ENCODE data around the gene MACROD1. TPM values are rescaled to one million over a fixed set of nuclear protein-coding genes. Genes with fewer than 3 reads are reported as not detected.

MACROD1 gene
- total and polyA plus RNA-seq, 10 donors: 5.1 to 20.3 (median 7.8) TPM

DNA sequence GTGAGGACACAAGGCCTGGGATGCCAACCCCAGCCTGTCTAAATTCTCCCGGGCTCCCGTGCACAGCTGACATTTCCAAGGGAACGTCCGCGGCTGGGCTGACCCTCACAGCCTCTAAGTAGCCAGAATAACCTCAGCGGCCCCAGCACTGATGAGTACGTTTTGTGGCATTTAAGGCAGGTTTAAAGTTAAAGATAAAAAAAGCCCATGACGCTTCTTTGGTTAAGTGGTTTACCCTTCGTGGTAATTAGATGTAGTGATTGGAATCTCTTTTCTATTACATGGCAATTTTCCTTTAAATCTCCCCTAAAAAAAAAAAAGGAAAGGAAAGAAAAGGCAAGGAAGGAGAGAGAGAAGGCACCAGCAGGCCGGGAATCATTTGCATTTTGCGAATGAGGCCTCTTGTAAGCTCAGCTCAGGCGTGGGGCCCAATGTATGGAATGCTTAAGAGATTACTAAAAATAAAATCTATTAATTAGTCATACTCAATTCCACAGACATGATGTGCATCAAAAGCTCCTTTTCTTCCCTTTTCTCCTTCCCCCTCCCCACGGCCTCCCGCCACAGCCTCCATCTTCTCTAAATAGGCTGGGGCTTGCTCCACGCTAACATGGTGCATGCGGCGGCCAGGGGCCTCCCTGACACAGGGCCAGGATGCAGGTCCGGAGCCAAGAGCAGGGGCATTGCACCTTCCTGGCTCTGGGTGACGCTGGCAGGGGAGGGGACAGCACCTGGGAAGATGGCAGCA lies 44.1 kb downstream of the MACROD1 start:
- H3K9me3 ChIP-seq: no peaks in the 10 kb centered on the region
- 78 to 87% (median 84%) methylated on average over 18 to 19 of the region's 19 CpGs for WGBS, 5 donors
- no peaks in the 10 kb centered on the region for H3K36me3 ChIP-seq
- intact Hi-C loops (cut with DNase I; ENCODE audit: low total_unique reads): no loop called here
- H3K27ac ChIP-seq: no peak overlapping the region
- peaks cover 0 to 3% (median 0%) of the 10 kb centered on the region in 7 donors for H3K27me3 ChIP-seq (replicated peaks in 1 of 7)
- no peaks in the 10 kb centered on the region for H3K4me1 ChIP-seq
- no peak for DNase-seq
- no peak for TF ChIP-seq POLR2AphosphoS5 (IDR thresholded peaks at IDR 0.05)
- TF ChIP-seq, protein P1, sequence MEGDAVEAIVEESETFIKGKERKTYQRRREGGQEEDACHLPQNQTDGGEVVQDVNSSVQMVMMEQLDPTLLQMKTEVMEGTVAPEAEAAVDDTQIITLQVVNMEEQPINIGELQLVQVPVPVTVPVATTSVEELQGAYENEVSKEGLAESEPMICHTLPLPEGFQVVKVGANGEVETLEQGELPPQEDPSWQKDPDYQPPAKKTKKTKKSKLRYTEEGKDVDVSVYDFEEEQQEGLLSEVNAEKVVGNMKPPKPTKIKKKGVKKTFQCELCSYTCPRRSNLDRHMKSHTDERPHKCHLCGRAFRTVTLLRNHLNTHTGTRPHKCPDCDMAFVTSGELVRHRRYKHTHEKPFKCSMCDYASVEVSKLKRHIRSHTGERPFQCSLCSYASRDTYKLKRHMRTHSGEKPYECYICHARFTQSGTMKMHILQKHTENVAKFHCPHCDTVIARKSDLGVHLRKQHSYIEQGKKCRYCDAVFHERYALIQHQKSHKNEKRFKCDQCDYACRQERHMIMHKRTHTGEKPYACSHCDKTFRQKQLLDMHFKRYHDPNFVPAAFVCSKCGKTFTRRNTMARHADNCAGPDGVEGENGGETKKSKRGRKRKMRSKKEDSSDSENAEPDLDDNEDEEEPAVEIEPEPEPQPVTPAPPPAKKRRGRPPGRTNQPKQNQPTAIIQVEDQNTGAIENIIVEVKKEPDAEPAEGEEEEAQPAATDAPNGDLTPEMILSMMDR (IDR thresholded peaks at IDR 0.05 in 8 of 11, conservative IDR thresholded peaks at IDR 0.05 in 3 of 11): no peak
- no peak for TF ChIP-seq POLR2A (IDR thresholded peaks at IDR 0.05)
- no peak overlapping the region for H3K4me3 ChIP-seq

DNA sequence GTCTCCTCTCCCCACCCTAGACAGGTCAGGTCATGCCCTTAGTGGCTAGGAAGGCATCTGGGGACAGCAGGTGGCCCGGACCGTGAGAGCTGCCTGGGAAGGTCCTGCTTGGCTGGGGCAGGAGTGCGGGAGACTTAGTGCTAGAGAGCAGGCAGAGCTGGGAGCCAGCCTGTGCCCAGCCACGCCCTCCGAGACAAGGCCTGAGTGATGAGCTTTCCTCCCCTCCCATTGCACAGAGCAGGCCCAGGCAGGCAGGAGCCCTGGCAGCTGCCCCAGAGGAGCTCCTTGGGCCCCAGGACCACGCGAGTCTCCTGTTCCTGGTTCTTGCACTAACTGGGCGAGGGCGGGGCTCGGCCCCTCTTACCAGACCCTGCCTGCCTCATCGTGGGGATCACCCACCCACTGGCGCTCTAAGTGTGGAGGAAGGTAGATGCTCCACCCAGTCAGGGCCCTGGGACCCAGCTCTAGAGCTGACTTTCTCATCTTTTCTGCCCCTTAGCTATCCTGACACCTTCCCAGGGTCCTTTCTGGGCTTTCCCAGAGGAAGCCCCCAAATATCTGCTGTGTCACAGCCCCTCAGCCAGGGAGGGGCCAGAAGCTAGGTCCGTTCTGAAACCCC lies 44.9 kb downstream of the MACROD1 start:
- no peak for DNase-seq

DNA sequence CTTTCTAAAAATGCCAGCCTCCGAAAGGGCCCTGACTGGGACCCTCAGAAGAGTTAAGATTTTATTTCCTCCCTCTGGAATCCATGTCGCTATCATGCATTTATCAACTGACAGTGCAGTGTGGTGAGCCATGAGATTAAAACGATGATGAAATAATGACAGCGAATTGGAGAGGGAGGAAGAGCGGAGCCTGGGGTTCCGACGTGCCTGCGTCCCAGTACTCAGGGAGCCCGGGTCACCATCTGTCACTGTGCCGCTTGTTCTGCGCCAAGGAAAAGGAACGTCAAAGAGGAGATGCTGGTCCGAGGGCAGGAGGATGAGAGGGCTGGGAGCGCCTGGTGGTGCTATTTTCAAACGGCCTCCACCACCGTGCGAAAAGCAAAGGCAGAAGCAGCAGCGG lies 46.2 kb downstream of the MACROD1 start:
- no peak for TF ChIP-seq POLR2A (IDR thresholded peaks at IDR 0.05)
- no peak for TF ChIP-seq POLR2AphosphoS5 (IDR thresholded peaks at IDR 0.05)
- TF ChIP-seq, protein P1 (IDR thresholded peaks at IDR 0.05 in 8 of 11, conservative IDR thresholded peaks at IDR 0.05 in 3 of 11): no peak
- Histone ChIP-seq H3K9me3 (no peaks in the 10 kb centered on the region), H3K27ac (no peak overlapping the region), H3K27me3 (replicated peaks in 1 of 7) (no peaks in the 10 kb centered on the region), H3K4me1 (no peaks in the 10 kb centered on the region), H3K4me3 (no peak overlapping the region), H3K36me3 (no peaks in the 10 kb centered on the region)
- intact Hi-C loops (cut with DNase I; ENCODE audit: low total_unique reads): no loop called here
- 93 to 96% (median 94%) methylated on average over 18 of the region's 18 CpGs for WGBS, 5 donors
- DNase-seq: no peak

More for the DNA sequence above, 44.9 kb downstream of the MACROD1 start:
- Histone ChIP-seq H3K27me3 (replicated peaks in 1 of 7) (peaks cover 0 to 2% (median 0%) of the 10 kb centered on the region in 7 donors), H3K9me3 (no peaks in the 10 kb centered on the region), H3K36me3 (no peaks in the 10 kb centered on the region), H3K4me1 (no peaks in the 10 kb centered on the region), H3K27ac (no peak overlapping the region), H3K4me3 (no peak overlapping the region)
- 84 to 90% (median 89%) methylated on average over 6 to 13 of the region's 13 CpGs for WGBS, 5 donors
- TF ChIP-seq POLR2AphosphoS5 (IDR thresholded peaks at IDR 0.05) (no peak), POLR2A (IDR thresholded peaks at IDR 0.05) (no peak)
- TF ChIP-seq, protein P1 (IDR thresholded peaks at IDR 0.05 in 8 of 11, conservative IDR thresholded peaks at IDR 0.05 in 3 of 11): no peak
- intact Hi-C loops (cut with DNase I; ENCODE audit: low total_unique reads): no loop called here

Data from spleen (tissue), 11 donors.